GM18508 (cell line): ENCODE measurements around the gene FOLR2.

Source experiments
- ATAC-seq: cut with Tn5 transposase; IDR thresholded peaks from one replicate; pipeline ENCODE4 v1.9.1; 2021; ENCODE audit warnings: moderate number of reproducible peaks; ENCODE audit not compliant: insufficient read depth, unreplicated experiment

Gene FOLR2

GRCh38 chr11:72229336-72229924 lies 12.8 kb downstream of the FOLR2 start:
- no peak for ATAC-seq

GRCh38 chr11:72229925-72230763 lies 13.6 kb downstream of the FOLR2 start:
- ATAC-seq: no peak

GRCh38 chr11:72230764-72231365 lies 14.3 kb downstream of the FOLR2 start:
- ATAC-seq: no peak

GRCh38 chr11:72231396-72232259 lies 15.0 kb downstream of the FOLR2 start:
- no peak for ATAC-seq

- ATAC-seq: no peak
Measured at GRCh38 chr11:72232260-72233055, 15.9 kb downstream of the FOLR2 start.

- no peak for ATAC-seq
Measured at GRCh38 chr11:72233056-72233772, 16.6 kb downstream of the FOLR2 start.

- no peak for ATAC-seq
Measured at GRCh38 chr11:72233773-72234513, 17.3 kb downstream of the FOLR2 start.

GRCh38 chr11:72234514-72234830 lies 17.9 kb downstream of the FOLR2 start:
- no peak for ATAC-seq

- no peak for ATAC-seq
Measured at GRCh38 chr11:72234920-72235319, 18.3 kb downstream of the FOLR2 start.

- ATAC-seq: no peak
Measured at GRCh38 chr11:72235351-72236057, 18.9 kb downstream of the FOLR2 start.

GRCh38 chr11:72236083-72236697 lies 19.6 kb downstream of the FOLR2 start:
- ATAC-seq: no peak

GRCh38 chr11:72236774-72237111 lies 20.1 kb downstream of the FOLR2 start:
- no peak for ATAC-seq

GRCh38 chr11:72237112-72237931 lies 20.7 kb downstream of the FOLR2 start:
- no peak for ATAC-seq

GRCh38 chr11:72238040-72238450 lies 21.5 kb downstream of the FOLR2 start:
- no peak for ATAC-seq

GRCh38 chr11:72238492-72239312 lies 22.1 kb downstream of the FOLR2 start:
- no peak for ATAC-seq

GRCh38 chr11:72239313-72239848 lies 22.8 kb downstream of the FOLR2 start:
- no peak for ATAC-seq
